ENCODE measurements around the gene KIF15.

KIF15 gene

GRCh38 chr3:44902628-44903027 lies 141.0 kb downstream of the KIF15 start:
- DNase-seq (ENCODE audit: low read depth): no peak
- H3K4me3 ChIP-seq (ENCODE audit: low read depth, low read length): no peak overlapping the region
- no peak for TF ChIP-seq CTCF (IDR thresholded peaks at IDR 0.05; ENCODE audit: insufficient read depth, low read depth, low read length, missing control alignments)
